Measurements from ENCODE around the gene MYO18A.

The MYO18A gene

DNA sequence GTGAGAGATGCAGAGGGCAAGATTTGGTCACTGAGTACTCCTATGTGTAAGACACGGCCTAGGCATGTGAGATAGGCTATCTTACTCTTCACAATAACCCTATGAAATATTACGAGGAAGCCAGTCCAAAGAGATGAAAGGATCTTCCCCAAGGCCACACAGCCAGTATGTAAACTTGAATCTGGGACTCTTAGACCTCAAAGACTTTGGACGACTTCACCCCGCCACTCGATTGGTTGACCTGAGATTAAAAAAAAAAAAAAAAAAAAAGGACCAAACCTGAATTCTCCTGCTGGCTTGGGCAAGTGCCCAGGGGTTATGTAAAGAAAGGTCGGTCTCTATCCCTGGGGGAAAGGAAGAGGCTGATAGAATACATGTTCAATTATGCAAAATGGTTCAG is 104.1 kb downstream of the MYO18A start:
- no CpG with 5 or more reads among the region's 6 CpGs for WGBS (ENCODE audit: extremely low coverage, insufficient coverage, low lambda C conversion rate)

DNA sequence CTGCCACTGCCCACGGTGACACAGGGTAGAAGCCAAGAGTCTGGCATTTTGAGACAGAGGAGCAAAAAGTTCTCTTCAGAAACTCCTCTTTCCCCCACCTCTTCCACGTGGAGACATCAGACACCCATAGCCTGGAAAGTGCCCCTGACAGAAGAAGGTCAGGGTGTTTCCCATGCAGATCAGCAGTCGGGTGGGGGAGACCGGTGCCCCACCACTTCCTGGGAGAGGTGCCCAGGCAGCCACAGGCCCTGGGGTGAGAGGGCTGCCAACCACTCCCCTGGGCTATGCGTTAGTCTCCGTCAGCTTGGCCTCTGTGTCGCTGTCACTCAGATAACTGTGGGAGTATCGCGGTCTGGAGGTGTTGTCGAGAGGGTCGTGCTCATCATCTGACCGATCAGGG is 105.7 kb downstream of the MYO18A start:
- no peak overlapping the region for H2BK120ac ChIP-seq (ENCODE audit: low read depth, low read length)
- H3K56ac ChIP-seq (ENCODE audit: low read length): no peak overlapping the region
- no peak overlapping the region for H4K5ac ChIP-seq (ENCODE audit: low read length)
- peaks cover 8% of the 10 kb centered on the region for H3K4me1 ChIP-seq (ENCODE audit: control insufficient read depth, low read depth, low read length)
- no peak overlapping the region for H2AK5ac ChIP-seq (ENCODE audit: low read length)
- no peaks in the 10 kb centered on the region for H3K27me3 ChIP-seq (ENCODE audit: insufficient read depth, low read length, poor library complexity)
- no peaks in the 10 kb centered on the region for H3K79me1 ChIP-seq (ENCODE audit: low read length)
- H3K36me3 ChIP-seq (ENCODE audit: control insufficient read depth, insufficient read depth, low read length): peaks cover 3% of the 10 kb centered on the region
- H3K27ac ChIP-seq (ENCODE audit: low read depth, low read length): no peak overlapping the region
- H3K23ac ChIP-seq (ENCODE audit: low read length): no peak overlapping the region
- no peaks in the 10 kb centered on the region for H3K79me2 ChIP-seq (ENCODE audit: control insufficient read depth, insufficient read depth, low read length)
- H3K18ac ChIP-seq (ENCODE audit: low read length): no peak overlapping the region
- H4K8ac ChIP-seq (ENCODE audit: low read depth, low read length): no peak overlapping the region
- no peak overlapping the region for H3K4me2 ChIP-seq (ENCODE audit: low read length)
- no peak overlapping the region for H3K4me3 ChIP-seq (ENCODE audit: low read length)
- H3K4ac ChIP-seq (ENCODE audit: low read depth, low read length): no peak overlapping the region
- no peak for DNase-seq
- no CpG with 5 or more reads among the region's 12 CpGs for WGBS (ENCODE audit: extremely low coverage, insufficient coverage, low lambda C conversion rate)
- no peak overlapping the region for H2BK15ac ChIP-seq (replicated peaks; ENCODE audit: low read depth)
- no peak overlapping the region for H2BK5ac ChIP-seq (ENCODE audit: low read length)
- no peak overlapping the region for H3K9ac ChIP-seq (ENCODE audit: low read length)

More for the DNA sequence above, 104.1 kb downstream of the MYO18A start:
- Histone ChIP-seq H2BK120ac (ENCODE audit: low read depth, low read length) (no peak overlapping the region), H3K27me3 (ENCODE audit: insufficient read depth, low read length, poor library complexity) (no peaks in the 10 kb centered on the region), H4K5ac (ENCODE audit: low read length) (no peak overlapping the region), H4K8ac (ENCODE audit: low read depth, low read length) (no peak overlapping the region), H3K79me1 (ENCODE audit: low read length) (no peaks in the 10 kb centered on the region), H3K4me1 (ENCODE audit: control insufficient read depth, low read depth, low read length) (peaks cover 8% of the 10 kb centered on the region), H3K79me2 (ENCODE audit: control insufficient read depth, insufficient read depth, low read length) (no peaks in the 10 kb centered on the region), H3K27ac (ENCODE audit: low read depth, low read length) (no peak overlapping the region), H2BK15ac (replicated peaks; ENCODE audit: low read depth) (no peak overlapping the region), H3K36me3 (ENCODE audit: control insufficient read depth, insufficient read depth, low read length) (peaks cover 3% of the 10 kb centered on the region), H3K4me3 (ENCODE audit: low read length) (no peak overlapping the region), H3K9ac (ENCODE audit: low read length) (no peak overlapping the region), H3K4me2 (ENCODE audit: low read length) (no peak overlapping the region), H3K23ac (ENCODE audit: low read length) (no peak overlapping the region), H3K18ac (ENCODE audit: low read length) (no peak overlapping the region), H2AK5ac (ENCODE audit: low read length) (no peak overlapping the region), H3K4ac (ENCODE audit: low read depth, low read length) (no peak overlapping the region), H3K56ac (ENCODE audit: low read length) (no peak overlapping the region), H2BK5ac (ENCODE audit: low read length) (no peak overlapping the region)
- no peak for DNase-seq

DNA sequence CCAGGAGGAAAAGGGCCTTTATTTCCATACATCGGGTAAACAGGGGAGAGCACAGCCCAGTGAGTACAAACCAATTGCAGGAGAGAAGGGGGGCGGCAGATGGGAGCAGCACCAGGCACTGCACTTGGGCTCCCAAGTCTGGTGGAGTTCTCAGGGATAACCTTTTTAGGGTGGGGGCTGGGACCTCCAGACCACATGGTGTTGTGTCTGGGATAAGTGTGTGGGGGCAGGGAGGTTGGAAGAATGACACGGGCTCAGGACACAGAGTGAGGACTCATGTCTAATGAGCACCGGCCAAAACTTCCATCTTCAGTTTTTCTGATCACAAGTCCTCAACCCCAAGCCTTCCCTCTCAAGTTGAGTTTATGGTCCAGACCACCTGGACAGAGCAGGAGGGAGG is 106.7 kb downstream of the MYO18A start:
- Histone ChIP-seq H3K56ac (ENCODE audit: low read length) (peak overlapping the region; percentile 31), H3K18ac (ENCODE audit: low read length) (no peak overlapping the region), H3K23ac (ENCODE audit: low read length) (no peak overlapping the region), H3K4me2 (ENCODE audit: low read length) (no peak overlapping the region), H2BK120ac (ENCODE audit: low read depth, low read length) (no peak overlapping the region), H3K4me1 (ENCODE audit: control insufficient read depth, low read depth, low read length) (peaks cover 8% of the 10 kb centered on the region), H3K79me2 (ENCODE audit: control insufficient read depth, insufficient read depth, low read length) (no peaks in the 10 kb centered on the region), H3K27ac (ENCODE audit: low read depth, low read length) (no peak overlapping the region), H2AK5ac (ENCODE audit: low read length) (no peak overlapping the region), H3K4me3 (ENCODE audit: low read length) (no peak overlapping the region), H4K5ac (ENCODE audit: low read length) (no peak overlapping the region), H2BK15ac (replicated peaks; ENCODE audit: low read depth) (no peak overlapping the region), H3K36me3 (ENCODE audit: control insufficient read depth, insufficient read depth, low read length) (no peaks in the 10 kb centered on the region), H3K27me3 (ENCODE audit: insufficient read depth, low read length, poor library complexity) (no peaks in the 10 kb centered on the region), H2BK5ac (ENCODE audit: low read length) (no peak overlapping the region), H3K9ac (ENCODE audit: low read length) (no peak overlapping the region), H4K8ac (ENCODE audit: low read depth, low read length) (no peak overlapping the region), H3K79me1 (ENCODE audit: low read length) (no peaks in the 10 kb centered on the region), H3K4ac (ENCODE audit: low read depth, low read length) (no peak overlapping the region)
- no CpG with 5 or more reads among the region's 4 CpGs for WGBS (ENCODE audit: extremely low coverage, insufficient coverage, low lambda C conversion rate)
- DNase-seq: no peak

DNA sequence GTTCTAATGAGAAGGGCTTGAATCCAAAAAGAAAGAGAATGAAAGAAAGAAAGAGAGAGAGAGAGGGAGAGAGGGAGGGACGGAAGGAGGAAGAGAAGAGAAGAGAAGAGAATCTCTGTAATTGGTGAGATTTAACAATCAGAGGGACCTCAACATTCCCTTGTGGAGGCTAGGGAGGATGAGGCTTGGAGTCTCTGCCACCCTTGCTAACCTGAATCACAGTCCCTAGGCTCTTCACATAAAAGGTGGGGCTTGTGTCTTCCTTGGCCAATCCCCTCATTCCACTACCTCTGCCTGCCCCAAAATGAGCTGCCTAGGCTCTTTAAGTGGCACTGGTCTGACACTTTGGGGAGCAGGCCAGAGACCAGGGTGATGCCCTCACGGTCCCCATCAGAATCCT is 107.2 kb downstream of the MYO18A start:
- H3K23ac ChIP-seq (ENCODE audit: low read length): no peak overlapping the region
- H3K27ac ChIP-seq (ENCODE audit: low read depth, low read length): no peak overlapping the region
- H3K4me1 ChIP-seq (ENCODE audit: control insufficient read depth, low read depth, low read length): peaks cover 8% of the 10 kb centered on the region
- H3K4ac ChIP-seq (ENCODE audit: low read depth, low read length): no peak overlapping the region
- no peak overlapping the region for H2BK15ac ChIP-seq (replicated peaks; ENCODE audit: low read depth)
- H3K36me3 ChIP-seq (ENCODE audit: control insufficient read depth, insufficient read depth, low read length): no peaks in the 10 kb centered on the region
- no CpG with 5 or more reads among the region's 2 CpGs for WGBS (ENCODE audit: extremely low coverage, insufficient coverage, low lambda C conversion rate)
- no peak overlapping the region for H4K5ac ChIP-seq (ENCODE audit: low read length)
- H2BK120ac ChIP-seq (ENCODE audit: low read depth, low read length): no peak overlapping the region
- H3K79me1 ChIP-seq (ENCODE audit: low read length): no peaks in the 10 kb centered on the region
- no peak overlapping the region for H2BK5ac ChIP-seq (ENCODE audit: low read length)
- H3K18ac ChIP-seq (ENCODE audit: low read length): no peak overlapping the region
- DNase-seq: no peak
- no peak overlapping the region for H3K56ac ChIP-seq (ENCODE audit: low read length)
- no peak overlapping the region for H3K9ac ChIP-seq (ENCODE audit: low read length)
- H3K79me2 ChIP-seq (ENCODE audit: control insufficient read depth, insufficient read depth, low read length): no peaks in the 10 kb centered on the region
- no peak overlapping the region for H2AK5ac ChIP-seq (ENCODE audit: low read length)
- H3K4me2 ChIP-seq (ENCODE audit: low read length): no peak overlapping the region
- H4K8ac ChIP-seq (ENCODE audit: low read depth, low read length): no peak overlapping the region
- no peak overlapping the region for H3K4me3 ChIP-seq (ENCODE audit: low read length)
- no peaks in the 10 kb centered on the region for H3K27me3 ChIP-seq (ENCODE audit: insufficient read depth, low read length, poor library complexity)

DNA sequence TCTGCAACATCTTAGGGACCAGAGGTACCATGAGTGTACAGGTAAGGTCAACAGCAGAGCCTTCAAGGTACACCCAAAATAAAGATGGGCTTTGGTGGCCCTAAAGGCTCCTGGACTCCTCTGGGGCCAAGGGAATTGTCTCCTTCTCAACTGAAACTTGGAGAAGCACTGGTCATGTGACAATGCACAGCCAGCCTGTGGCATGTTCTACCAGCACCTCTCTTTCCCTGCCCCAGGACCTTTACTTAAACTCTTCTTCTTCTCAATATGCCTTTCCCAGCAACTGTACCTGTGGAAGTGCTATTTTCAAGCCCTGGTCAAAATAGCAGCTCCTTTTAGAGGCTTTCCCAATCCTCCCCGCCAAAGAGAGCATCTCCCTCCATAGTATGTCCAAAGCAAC is 108.9 kb downstream of the MYO18A start:
- H3K79me2 ChIP-seq (ENCODE audit: control insufficient read depth, insufficient read depth, low read length): no peaks in the 10 kb centered on the region
- H4K5ac ChIP-seq (ENCODE audit: low read length): no peak overlapping the region
- H3K79me1 ChIP-seq (ENCODE audit: low read length): no peaks in the 10 kb centered on the region
- no peak overlapping the region for H3K4ac ChIP-seq (ENCODE audit: low read depth, low read length)
- no peak overlapping the region for H3K18ac ChIP-seq (ENCODE audit: low read length)
- no peaks in the 10 kb centered on the region for H3K36me3 ChIP-seq (ENCODE audit: control insufficient read depth, insufficient read depth, low read length)
- H3K4me2 ChIP-seq (ENCODE audit: low read length): no peak overlapping the region
- no peak overlapping the region for H2BK5ac ChIP-seq (ENCODE audit: low read length)
- H3K56ac ChIP-seq (ENCODE audit: low read length): no peak overlapping the region
- no peak overlapping the region for H3K23ac ChIP-seq (ENCODE audit: low read length)
- H2AK5ac ChIP-seq (ENCODE audit: low read length): no peak overlapping the region
- no peak overlapping the region for H2BK120ac ChIP-seq (ENCODE audit: low read depth, low read length)
- H3K4me1 ChIP-seq (ENCODE audit: control insufficient read depth, low read depth, low read length): peaks cover 4% of the 10 kb centered on the region
- H3K9ac ChIP-seq (ENCODE audit: low read length): no peak overlapping the region
- no peak overlapping the region for H2BK15ac ChIP-seq (replicated peaks; ENCODE audit: low read depth)
- no peak for DNase-seq
- no peak overlapping the region for H3K4me3 ChIP-seq (ENCODE audit: low read length)
- no CpG with 5 or more reads among the region's 1 CpG for WGBS (ENCODE audit: extremely low coverage, insufficient coverage, low lambda C conversion rate)
- no peak overlapping the region for H3K27ac ChIP-seq (ENCODE audit: low read depth, low read length)
- no peak overlapping the region for H4K8ac ChIP-seq (ENCODE audit: low read depth, low read length)
- no peaks in the 10 kb centered on the region for H3K27me3 ChIP-seq (ENCODE audit: insufficient read depth, low read length, poor library complexity)

DNA sequence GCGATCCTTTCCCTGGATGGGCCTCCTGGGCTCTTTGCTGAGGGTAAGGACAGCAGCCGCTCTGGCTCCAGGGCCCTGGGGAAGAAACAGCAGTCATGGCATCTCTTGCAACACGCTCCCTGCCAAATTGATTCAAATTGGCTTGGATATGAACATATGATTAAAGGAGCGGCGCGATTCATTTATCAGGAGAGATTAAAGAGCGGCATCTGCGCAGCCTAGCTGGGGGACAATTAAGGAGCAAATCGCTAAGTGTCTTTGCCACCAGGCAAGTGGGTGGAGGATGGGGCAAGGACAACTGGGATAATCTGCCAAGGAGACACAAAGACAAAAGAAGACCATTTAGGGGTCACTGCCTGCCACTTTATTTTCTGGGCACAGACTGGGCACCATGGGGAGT is 109.4 kb downstream of the MYO18A start:
- no peak overlapping the region for H3K4me3 ChIP-seq (ENCODE audit: low read length)
- WGBS (ENCODE audit: extremely low coverage, insufficient coverage, low lambda C conversion rate): no CpG with 5 or more reads among the region's 9 CpGs

More for the DNA sequence above, 109.4 kb downstream of the MYO18A start:
- H3K27me3 ChIP-seq (ENCODE audit: insufficient read depth, low read length, poor library complexity): no peaks in the 10 kb centered on the region
- H3K27ac ChIP-seq (ENCODE audit: low read depth, low read length): no peak overlapping the region
- H3K79me1 ChIP-seq (ENCODE audit: low read length): no peaks in the 10 kb centered on the region
- H2BK5ac ChIP-seq (ENCODE audit: low read length): no peak overlapping the region
- H3K4me2 ChIP-seq (ENCODE audit: low read length): no peak overlapping the region
- H2BK15ac ChIP-seq (replicated peaks; ENCODE audit: low read depth): no peak overlapping the region
- H4K8ac ChIP-seq (ENCODE audit: low read depth, low read length): no peak overlapping the region
- no peak overlapping the region for H2AK5ac ChIP-seq (ENCODE audit: low read length)
- H3K18ac ChIP-seq (ENCODE audit: low read length): no peak overlapping the region
- DNase-seq: no peak
- H2BK120ac ChIP-seq (ENCODE audit: low read depth, low read length): no peak overlapping the region
- H3K9ac ChIP-seq (ENCODE audit: low read length): no peak overlapping the region
- no peaks in the 10 kb centered on the region for H3K79me2 ChIP-seq (ENCODE audit: control insufficient read depth, insufficient read depth, low read length)
- peaks cover 4% of the 10 kb centered on the region for H3K4me1 ChIP-seq (ENCODE audit: control insufficient read depth, low read depth, low read length)
- H3K23ac ChIP-seq (ENCODE audit: low read length): no peak overlapping the region
- no peak overlapping the region for H3K4ac ChIP-seq (ENCODE audit: low read depth, low read length)
- H3K36me3 ChIP-seq (ENCODE audit: control insufficient read depth, insufficient read depth, low read length): no peaks in the 10 kb centered on the region
- no peak overlapping the region for H3K56ac ChIP-seq (ENCODE audit: low read length)
- no peak overlapping the region for H4K5ac ChIP-seq (ENCODE audit: low read length)

Data from mesendoderm (in vitro differentiated cells).